Smooth muscle cell (in vitro differentiated cells): ENCODE measurements around the gene ANO2. TPM values are rescaled to one million over a fixed set of nuclear protein-coding genes. Genes with fewer than 3 reads are reported as not detected.

Experiments
- DNase-seq: peaks from one replicate; lab custom pipeline; 2025; ENCODE audit not compliant: unreplicated experiment; lab: John Stamatoyannopoulos, UW
- H2AFZ ChIP-seq: fragments of 200-600 bp; sonication (generic); 2 replicates; pipeline ENCODE4 v1.6.0; 2016; ENCODE audit warnings: antibody characterized with exemption, low read depth, mild to moderate bottlenecking
- H3F3A ChIP-seq: fragments of 200-600 bp; sonication (generic); 2 replicates; pipeline ENCODE4 v1.6.0; 2017; ENCODE audit warnings: antibody characterized with exemption, low read depth
- H3K27ac ChIP-seq: fragments of 200-600 bp; sonication (generic); 2 replicates; pipeline ENCODE4 v1.5.1; 2016; ENCODE audit warnings: low read depth, mild to moderate bottlenecking
- H3K27me3 ChIP-seq: fragments of 200-600 bp; sonication (generic); 2 replicates; pipeline ENCODE4 v1.6.1; 2016; ENCODE audit warnings: low read depth, mild to moderate bottlenecking
- H3K36me3 ChIP-seq: fragments of 200-600 bp; sonication (generic); 2 replicates; pipeline ENCODE4 v1.5.1; 2016; ENCODE audit warnings: low read depth
- H3K4me1 ChIP-seq: fragments of 200-600 bp; sonication (generic); 2 replicates; pipeline ENCODE4 v1.5.1; 2016; ENCODE audit warnings: low read depth
- H3K4me2 ChIP-seq: fragments of 200-600 bp; sonication (generic); 2 replicates; pipeline ENCODE4 v1.6.0; 2016; ENCODE audit warnings: mild to moderate bottlenecking
- H3K4me3 ChIP-seq: fragments of 200-600 bp; sonication (generic); 2 replicates; pipeline ENCODE4 v1.5.1; 2016; ENCODE audit warnings: mild to moderate bottlenecking
- H3K79me2 ChIP-seq: fragments of 200-600 bp; sonication (generic); 2 replicates; pipeline ENCODE4 v1.6.0; 2016; ENCODE audit warnings: low read depth, mild to moderate bottlenecking
- H3K9ac ChIP-seq: fragments of 200-600 bp; sonication (generic); 2 replicates; pipeline ENCODE4 v1.6.0; 2016; ENCODE audit warnings: low read depth
- H3K9me3 ChIP-seq: fragments of 200-600 bp; sonication (generic); replicated peaks from 2 replicates; pipeline ENCODE4 v1.5.1; 2016; ENCODE audit warnings: low read depth
- H4K20me1 ChIP-seq: fragments of 200-600 bp; sonication (generic); 2 replicates; pipeline ENCODE4 v1.6.0; 2016; ENCODE audit warnings: low read depth
- CTCF ChIP-seq: fragments of 200-600 bp; sonication (generic); IDR thresholded peaks from 2 replicates; pipeline ENCODE4 v1.5.1; 2017; ENCODE audit warnings: borderline replicate concordance, mild to moderate bottlenecking, antibody characterized with exemption; ENCODE audit not compliant: insufficient read depth, poor library complexity, severe bottlenecking
- WGBS: methylation state at CpG from one replicate; pipeline ENCODE4 v1.1.7; 2016; ENCODE audit warnings: low lambda C conversion rate; 5-methylcytosine and 5-hydroxymethylcytosine counted together
- polyA plus RNA-seq: library from polyadenylated mRNA; unstranded; fragments of >200 nt; fragmentation: Nextera tagmentation; extraction: Ambion mirVana; gene quantifications from 2 replicates; pipeline ENCODE4 v1.2.1, GENCODE V29; 2016
- total RNA-seq: library from RNA; depleted of rRNA; stranded (reverse); fragments of >200 nt; gene quantifications from 2 replicates; pipeline ENCODE4 v1.2.3, GENCODE V29; 2014

ANO2 gene
- total and polyA plus RNA-seq, 2 experiments from 2014 or later, result 0.18 TPM; not detected in 1

- H3K79me2 ChIP-seq, result no peaks in the 10 kb centered on the region
- no peaks in the 10 kb centered on the region for H4K20me1 ChIP-seq
- H3K36me3 ChIP-seq, result no peaks in the 10 kb centered on the region
- TF ChIP-seq CTCF, result no peak
- H3K9ac ChIP-seq, result no peak overlapping the region
- H3K4me3 ChIP-seq, result no peak overlapping the region
- no peaks in the 10 kb centered on the region for H3K27me3 ChIP-seq
- no peaks in the 10 kb centered on the region for H3F3A ChIP-seq
- peaks cover 5% of the 10 kb centered on the region for H3K4me1 ChIP-seq
- no peak overlapping the region for H3K4me2 ChIP-seq
- 93% methylated on average over 7 of the region's 7 CpGs for WGBS
- no peak overlapping the region for H3K27ac ChIP-seq
- no peaks in the 10 kb centered on the region for H3K9me3 ChIP-seq
- DNase-seq, result no peak
- H2AFZ ChIP-seq, result no peak overlapping the region
Observed at GRCh38 chr12:5620896-5621295, 324.2 kb downstream of the ANO2 start.

GRCh38 chr12:5619628-5620027 lies 325.4 kb downstream of the ANO2 start:
- Histone ChIP-seq H3K36me3 (no peaks in the 10 kb centered on the region), H3K4me3 (no peak overlapping the region), H3K9ac (no peak overlapping the region), H2AFZ (no peak overlapping the region), H3K79me2 (no peaks in the 10 kb centered on the region), H3K27ac (no peak overlapping the region), H3K27me3 (no peaks in the 10 kb centered on the region), H3K9me3 (no peaks in the 10 kb centered on the region), H3K4me2 (no peak overlapping the region), H4K20me1 (no peaks in the 10 kb centered on the region), H3F3A (no peaks in the 10 kb centered on the region), H3K4me1 (peaks cover 5% of the 10 kb centered on the region)
- no peak for DNase-seq
- 82% methylated on average over 5 of the region's 5 CpGs for WGBS
- TF ChIP-seq CTCF, result no peak

GRCh38 chr12:5616854-5617253 lies 328.2 kb downstream of the ANO2 start:
- DNase-seq, result no peak
- H3K27me3 ChIP-seq, result no peaks in the 10 kb centered on the region
- H3K4me1 ChIP-seq, result no peaks in the 10 kb centered on the region
- no peaks in the 10 kb centered on the region for H3K9me3 ChIP-seq
- H3K4me3 ChIP-seq, result no peak overlapping the region
- no peaks in the 10 kb centered on the region for H3K79me2 ChIP-seq
- no peaks in the 10 kb centered on the region for H3K36me3 ChIP-seq
- no peak for TF ChIP-seq CTCF
- no peak overlapping the region for H3K4me2 ChIP-seq
- H4K20me1 ChIP-seq, result no peaks in the 10 kb centered on the region
- no peak overlapping the region for H2AFZ ChIP-seq
- no peak overlapping the region for H3K9ac ChIP-seq
- 94% methylated on average over 4 of the region's 4 CpGs for WGBS
- H3K27ac ChIP-seq, result no peak overlapping the region
- H3F3A ChIP-seq, result no peaks in the 10 kb centered on the region

GRCh38 chr12:5615760-5616159 lies 329.3 kb downstream of the ANO2 start:
- Histone ChIP-seq H3F3A (no peaks in the 10 kb centered on the region), H3K4me3 (no peak overlapping the region), H3K4me1 (no peaks in the 10 kb centered on the region), H2AFZ (no peak overlapping the region), H3K27ac (no peak overlapping the region), H3K9ac (no peak overlapping the region), H3K4me2 (no peak overlapping the region), H4K20me1 (no peaks in the 10 kb centered on the region), H3K27me3 (no peaks in the 10 kb centered on the region), H3K9me3 (no peaks in the 10 kb centered on the region), H3K36me3 (no peaks in the 10 kb centered on the region), H3K79me2 (no peaks in the 10 kb centered on the region)
- no peak for TF ChIP-seq CTCF
- WGBS, result 86% methylated on average over 1 of the region's 1 CpG
- no peak for DNase-seq
